ENCODE results near the gene ESRRG.

Gene ESRRG

DNA sequence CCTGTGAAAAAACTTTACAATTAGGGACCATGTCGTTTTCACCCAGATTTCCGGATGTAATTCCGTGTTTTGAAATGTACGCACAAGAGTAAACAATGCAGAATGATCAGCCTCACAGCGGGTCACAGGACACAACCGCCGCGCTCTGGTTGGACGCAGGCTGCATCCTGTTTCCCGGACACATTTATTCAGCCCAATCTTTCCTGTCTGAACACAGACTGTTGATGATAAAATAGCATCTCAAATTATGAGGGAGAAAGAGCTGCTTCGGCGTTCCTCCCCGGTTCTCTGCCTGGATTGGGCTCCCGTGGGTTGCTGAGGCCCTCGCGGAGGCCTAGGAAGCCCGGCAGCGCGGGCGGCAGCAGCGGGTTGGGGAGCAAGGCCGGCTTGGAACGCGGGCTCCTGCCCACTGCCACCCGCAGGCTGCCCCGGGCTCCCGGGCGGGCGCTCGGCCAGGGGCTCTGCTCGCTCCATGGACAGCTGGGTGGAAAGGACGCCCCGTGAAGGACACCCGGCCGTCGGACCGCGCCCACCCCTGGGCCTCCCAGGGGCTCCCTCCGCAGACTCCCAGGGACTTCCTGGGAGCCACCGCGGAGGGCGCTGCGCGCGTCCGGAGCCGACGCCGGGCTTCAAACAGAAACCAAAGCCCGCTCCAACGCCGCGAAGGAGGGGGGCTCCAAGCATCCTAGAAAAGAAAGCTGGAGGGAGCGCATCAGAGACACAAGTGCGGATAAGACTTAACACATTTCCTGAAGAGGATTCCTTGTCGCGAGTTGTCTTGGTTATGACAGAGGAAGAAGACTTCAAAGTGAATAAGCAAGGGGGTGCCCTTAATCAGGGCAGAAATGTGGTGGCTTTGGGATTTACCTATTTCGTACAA, 122.3 kb downstream of the ESRRG start:
- Histone ChIP-seq H3K4me3 (ENCODE audit: low read length) (peak overlapping the region; percentile 60), H3K9me2 (replicated peaks; ENCODE audit: insufficient read depth, low read length) (no peaks in the 10 kb centered on the region), H4K20me1 (ENCODE audit: insufficient read depth, low read length) (no peaks in the 10 kb centered on the region), H3K9ac (ENCODE audit: low read length) (peak overlapping the region; percentile 57), H3K27ac (ENCODE audit: low read length) (peak overlapping the region; percentile 26; the same call in 1 of the 2 replicates), H3K79me2 (ENCODE audit: low read length) (no peaks in the 10 kb centered on the region), H3K4me2 (ENCODE audit: low read depth, low read length) (peak overlapping the region; percentile 49; the same call in 1 of the 2 replicates), H3K36me3 (replicated peaks; ENCODE audit: insufficient read depth, low read length) (no peaks in the 10 kb centered on the region), H3K9me3 (replicated peaks; ENCODE audit: insufficient read depth, low read length) (no peaks in the 10 kb centered on the region), H3F3A (ENCODE audit: insufficient read depth, low read length) (no peaks in the 10 kb centered on the region), H3K27me3 (replicated peaks; ENCODE audit: insufficient read depth, low read length) (no peaks in the 10 kb centered on the region), H3K4me1 (ENCODE audit: low read length) (no peaks in the 10 kb centered on the region), H2AFZ (ENCODE audit: low read length) (peak overlapping the region; percentile 58)
- TF ChIP-seq EZH2 (optimal IDR thresholded peaks at IDR 0.05; ENCODE audit: low read depth, low read length) (no peak), EZH2phosphoT487 (IDR thresholded peaks at IDR 0.05; ENCODE audit: low read length) (no peak)
- TF ChIP-seq, protein P1, sequence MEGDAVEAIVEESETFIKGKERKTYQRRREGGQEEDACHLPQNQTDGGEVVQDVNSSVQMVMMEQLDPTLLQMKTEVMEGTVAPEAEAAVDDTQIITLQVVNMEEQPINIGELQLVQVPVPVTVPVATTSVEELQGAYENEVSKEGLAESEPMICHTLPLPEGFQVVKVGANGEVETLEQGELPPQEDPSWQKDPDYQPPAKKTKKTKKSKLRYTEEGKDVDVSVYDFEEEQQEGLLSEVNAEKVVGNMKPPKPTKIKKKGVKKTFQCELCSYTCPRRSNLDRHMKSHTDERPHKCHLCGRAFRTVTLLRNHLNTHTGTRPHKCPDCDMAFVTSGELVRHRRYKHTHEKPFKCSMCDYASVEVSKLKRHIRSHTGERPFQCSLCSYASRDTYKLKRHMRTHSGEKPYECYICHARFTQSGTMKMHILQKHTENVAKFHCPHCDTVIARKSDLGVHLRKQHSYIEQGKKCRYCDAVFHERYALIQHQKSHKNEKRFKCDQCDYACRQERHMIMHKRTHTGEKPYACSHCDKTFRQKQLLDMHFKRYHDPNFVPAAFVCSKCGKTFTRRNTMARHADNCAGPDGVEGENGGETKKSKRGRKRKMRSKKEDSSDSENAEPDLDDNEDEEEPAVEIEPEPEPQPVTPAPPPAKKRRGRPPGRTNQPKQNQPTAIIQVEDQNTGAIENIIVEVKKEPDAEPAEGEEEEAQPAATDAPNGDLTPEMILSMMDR (IDR thresholded peaks at IDR 0.05; ENCODE audit: low read length) = peak; percentile 29
- peak; percentile 36 for DNase-seq

DNA sequence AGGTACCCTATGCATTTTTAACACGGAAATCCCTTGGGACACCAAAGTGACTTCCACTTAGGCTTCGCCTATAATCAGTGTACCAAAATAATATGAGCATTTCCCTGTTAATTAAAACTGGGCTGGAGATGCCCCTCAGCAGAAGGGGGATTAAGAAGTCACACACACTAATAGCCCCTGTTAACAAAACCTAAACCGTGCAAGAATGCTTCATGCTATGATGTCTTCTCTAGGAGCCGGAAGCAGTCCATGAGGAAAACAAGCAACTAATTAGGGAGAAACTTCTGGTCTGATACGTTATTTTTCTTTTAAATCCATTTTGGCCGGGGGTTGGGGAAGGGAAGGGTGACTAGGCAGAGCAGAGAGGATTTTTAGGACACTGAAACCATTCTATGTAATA, 123.4 kb downstream of the ESRRG start:
- Histone ChIP-seq H3K36me3 (replicated peaks; ENCODE audit: insufficient read depth, low read length) (no peaks in the 10 kb centered on the region), H3K9me3 (replicated peaks; ENCODE audit: insufficient read depth, low read length) (no peaks in the 10 kb centered on the region), H4K20me1 (ENCODE audit: insufficient read depth, low read length) (no peaks in the 10 kb centered on the region), H3K9ac (ENCODE audit: low read length) (no peak overlapping the region), H3K4me3 (ENCODE audit: low read length) (no peak overlapping the region), H3K79me2 (ENCODE audit: low read length) (no peaks in the 10 kb centered on the region), H3K27ac (ENCODE audit: low read length) (no peak overlapping the region), H3K27me3 (replicated peaks; ENCODE audit: insufficient read depth, low read length) (no peaks in the 10 kb centered on the region), H2AFZ (ENCODE audit: low read length) (no peak overlapping the region; the same call in 1 of the 2 replicates), H3F3A (ENCODE audit: insufficient read depth, low read length) (no peaks in the 10 kb centered on the region), H3K4me1 (ENCODE audit: low read length) (no peaks in the 10 kb centered on the region), H3K4me2 (ENCODE audit: low read depth, low read length) (no peak overlapping the region), H3K9me2 (replicated peaks; ENCODE audit: insufficient read depth, low read length) (no peaks in the 10 kb centered on the region)
- TF ChIP-seq EZH2phosphoT487 (IDR thresholded peaks at IDR 0.05; ENCODE audit: low read length) = no peak
- TF ChIP-seq EZH2 (optimal IDR thresholded peaks at IDR 0.05; ENCODE audit: low read depth, low read length) = no peak
- TF ChIP-seq, protein P1 (IDR thresholded peaks at IDR 0.05; ENCODE audit: low read length) = no peak
- DNase-seq = no peak

DNA sequence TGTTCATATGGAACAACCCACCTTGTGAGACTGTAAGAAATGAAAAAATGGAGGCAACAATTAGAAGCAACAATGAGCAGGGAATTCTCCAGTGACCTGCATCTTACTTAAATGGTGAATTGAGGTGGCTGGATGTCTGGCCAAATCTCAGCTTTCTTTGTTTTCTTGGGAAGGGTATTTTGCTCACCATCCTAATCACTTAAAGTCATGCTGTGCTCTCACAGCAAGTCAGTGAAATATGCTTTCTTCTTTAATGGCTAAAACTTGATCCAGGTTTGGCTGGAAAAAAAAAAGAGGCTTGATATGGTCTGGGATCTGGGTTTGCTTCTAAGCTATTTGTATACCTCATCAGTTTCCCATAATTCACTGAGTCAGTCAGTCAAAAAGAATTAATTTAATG, 124.8 kb downstream of the ESRRG start:
- no peaks in the 10 kb centered on the region for H3K4me1 ChIP-seq (ENCODE audit: low read length)
- H3K27me3 ChIP-seq (replicated peaks; ENCODE audit: insufficient read depth, low read length) = no peaks in the 10 kb centered on the region
- no peak overlapping the region for H3K9ac ChIP-seq (ENCODE audit: low read length)
- H3K36me3 ChIP-seq (replicated peaks; ENCODE audit: insufficient read depth, low read length) = no peaks in the 10 kb centered on the region
- no peaks in the 10 kb centered on the region for H3F3A ChIP-seq (ENCODE audit: insufficient read depth, low read length)
- H3K9me2 ChIP-seq (replicated peaks; ENCODE audit: insufficient read depth, low read length) = no peaks in the 10 kb centered on the region
- H3K79me2 ChIP-seq (ENCODE audit: low read length) = no peaks in the 10 kb centered on the region
- no peak overlapping the region for H3K4me2 ChIP-seq (ENCODE audit: low read depth, low read length)
- H3K4me3 ChIP-seq (ENCODE audit: low read length) = no peak overlapping the region
- H4K20me1 ChIP-seq (ENCODE audit: insufficient read depth, low read length) = no peaks in the 10 kb centered on the region
- H3K27ac ChIP-seq (ENCODE audit: low read length) = no peak overlapping the region
- TF ChIP-seq EZH2 (optimal IDR thresholded peaks at IDR 0.05; ENCODE audit: low read depth, low read length) = no peak
- TF ChIP-seq, protein P1 (IDR thresholded peaks at IDR 0.05; ENCODE audit: low read length) = no peak
- no peak for TF ChIP-seq EZH2phosphoT487 (IDR thresholded peaks at IDR 0.05; ENCODE audit: low read length)
- H3K9me3 ChIP-seq (replicated peaks; ENCODE audit: insufficient read depth, low read length) = no peaks in the 10 kb centered on the region
- H2AFZ ChIP-seq (ENCODE audit: low read length) = no peak overlapping the region
- DNase-seq = no peak

Measured in MM.1S (cell line).